SHP77 (cell line): ENCODE measurements around the gene OSBPL1A.
A peak's percentile ranks its signal among the peaks of the same experiment; 100 is the strongest.
"Not testable (repeated sequence)": the region's sequence is repeated elsewhere in the genome, so short reads cannot be mapped to it uniquely, and the experiment has no call there.

Experiments
- DNase-seq, 2 experiments: peaks; one replicate each; lab custom pipeline; 2025; lab: John Stamatoyannopoulos, UW

The OSBPL1A gene

GRCh38 chr18:24397131-24397693 lies 412 bp downstream of the OSBPL1A start:
- DNase-seq, result peak; percentile 55 to 73

- DNase-seq, result no peak
Observed at GRCh38 chr18:24396082-24396633, 1.5 kb downstream of the OSBPL1A start.

GRCh38 chr18:24395049-24395795 lies 2.4 kb downstream of the OSBPL1A start:
- DNase-seq, result no peak

DNA sequence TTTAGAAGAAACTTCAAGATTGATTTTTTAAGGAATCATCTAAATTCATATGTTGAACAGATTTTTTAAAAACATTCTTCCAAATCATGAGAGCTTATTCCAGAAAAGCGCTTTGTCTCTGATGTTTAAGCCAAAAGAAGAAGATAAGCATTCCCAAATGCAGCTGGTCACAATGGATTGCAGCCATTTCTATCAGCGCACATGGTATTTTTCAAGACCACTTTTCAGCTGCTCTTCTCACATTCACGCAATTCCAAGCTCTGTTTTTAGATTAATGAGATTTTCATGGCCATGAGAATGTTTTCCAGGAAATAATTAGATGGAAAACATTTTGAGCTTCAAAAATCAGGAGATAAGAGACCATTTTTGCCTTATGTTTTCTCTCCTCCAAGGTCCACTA lies 8.7 kb downstream of the OSBPL1A start:
- no peak for DNase-seq

- no peak for DNase-seq
Observed at GRCh38 chr18:24386681-24387080, 10.9 kb downstream of the OSBPL1A start.

GRCh38 chr18:24381126-24381525 lies 16.5 kb downstream of the OSBPL1A start:
- DNase-seq, result no peak

DNA sequence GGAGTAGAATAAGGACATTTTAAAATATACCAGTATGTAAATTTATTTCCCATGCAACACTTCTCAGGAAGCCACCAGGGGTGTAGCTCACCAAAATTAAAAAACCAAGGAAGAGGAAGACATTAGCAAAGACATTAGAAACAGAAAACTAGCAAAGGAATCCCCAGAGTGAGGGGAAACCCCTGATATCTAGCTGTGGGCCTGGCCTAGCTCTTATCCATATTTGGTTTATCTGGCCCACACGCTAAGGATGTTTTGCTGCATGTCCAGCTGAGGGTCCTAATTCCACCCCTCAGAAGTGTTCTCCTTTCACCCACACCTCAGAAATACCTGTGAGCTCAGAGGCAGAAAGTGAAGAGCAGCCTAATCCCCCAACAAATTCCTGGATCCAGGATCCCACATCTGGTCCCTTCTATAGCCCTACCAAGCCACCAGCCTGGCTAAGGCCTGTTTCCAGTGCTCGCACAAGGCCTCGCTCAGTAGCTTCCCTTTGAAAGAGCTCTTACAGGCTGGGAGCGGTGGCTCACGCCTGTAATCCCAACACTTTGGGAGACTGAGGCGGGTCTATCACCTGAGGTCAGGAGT lies 17.4 kb downstream of the OSBPL1A start:
- no peak for DNase-seq

GRCh38 chr18:24378598-24378997 lies 19.0 kb downstream of the OSBPL1A start:
- DNase-seq, result no peak

DNA sequence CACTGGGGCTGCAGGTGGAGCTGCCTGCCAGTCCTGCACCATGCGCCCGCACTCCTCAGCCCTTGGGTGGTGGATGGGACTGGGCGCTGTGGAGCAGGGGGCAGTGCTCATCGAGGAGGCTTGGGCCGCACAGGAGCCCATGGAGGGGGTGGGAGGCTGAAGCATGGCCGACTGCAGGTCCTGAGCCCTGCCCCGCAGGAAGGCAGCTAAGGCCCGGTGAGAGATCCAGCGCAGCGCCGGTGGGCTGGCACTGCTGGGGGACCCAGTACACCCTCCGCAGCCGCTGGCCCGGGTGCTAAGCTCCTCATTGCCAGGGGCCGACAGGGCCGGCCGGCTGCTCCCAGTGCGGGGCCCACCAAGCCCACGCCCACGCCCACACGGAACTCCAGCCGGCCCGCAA lies 21.1 kb downstream of the OSBPL1A start:
- DNase-seq, result not testable (repeated sequence)

GRCh38 chr18:24373328-24373727 lies 24.3 kb downstream of the OSBPL1A start:
- DNase-seq, result no peak

DNA sequence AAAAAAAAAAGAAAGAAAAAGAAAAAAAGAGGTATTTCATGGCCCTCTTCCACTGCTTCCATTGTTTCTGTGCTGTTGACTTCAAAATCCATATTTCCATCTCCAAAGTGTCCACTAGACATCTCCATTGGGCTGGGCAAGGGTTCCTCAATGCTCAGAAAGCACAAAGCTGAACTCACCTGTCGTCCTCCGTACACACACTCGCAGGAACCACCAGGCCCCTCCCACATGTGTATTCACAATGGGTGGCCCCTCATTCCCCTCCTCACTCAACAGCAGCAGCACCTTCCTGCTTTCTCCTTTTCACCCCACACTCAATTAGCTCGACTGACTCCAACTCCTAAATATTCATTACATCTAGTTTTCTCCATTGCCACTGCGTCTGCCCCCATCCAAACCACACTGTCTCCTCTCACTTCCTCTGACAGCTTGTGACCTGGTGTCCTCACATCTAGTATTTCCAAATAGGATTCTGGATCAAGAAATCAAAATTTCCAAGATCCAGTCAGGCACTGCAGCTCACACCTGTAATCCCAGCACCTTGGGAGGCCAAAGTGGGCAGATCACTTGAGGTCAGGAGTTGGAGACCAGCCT lies 25.2 kb downstream of the OSBPL1A start:
- DNase-seq, result no peak

GRCh38 chr18:24370120-24370519 lies 27.5 kb downstream of the OSBPL1A start:
- DNase-seq, result no peak

GRCh38 chr18:24369426-24369825 lies 28.2 kb downstream of the OSBPL1A start:
- DNase-seq, result no peak

- no peak for DNase-seq
Observed at GRCh38 chr18:24368749-24369148, 28.9 kb downstream of the OSBPL1A start.

DNA sequence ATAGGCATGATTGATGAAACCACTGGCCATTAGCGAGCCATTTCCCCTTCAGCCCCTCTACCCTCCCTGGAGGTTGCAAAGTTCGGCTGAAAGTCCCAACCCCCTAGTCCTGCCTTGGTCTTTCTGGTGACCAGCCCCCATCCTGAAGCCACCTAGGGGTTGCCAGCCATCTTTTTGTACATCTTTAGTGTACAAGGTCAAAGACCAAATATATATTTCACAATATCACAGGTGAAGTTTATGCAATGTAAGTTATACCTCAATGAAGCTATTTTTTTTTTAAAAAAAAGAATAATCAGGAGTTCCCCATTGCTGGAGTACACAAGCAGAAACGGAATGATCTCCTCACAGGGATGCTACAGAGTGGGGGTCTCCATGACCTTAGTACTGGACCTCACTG lies 31.3 kb downstream of the OSBPL1A start:
- no peak for DNase-seq

DNA sequence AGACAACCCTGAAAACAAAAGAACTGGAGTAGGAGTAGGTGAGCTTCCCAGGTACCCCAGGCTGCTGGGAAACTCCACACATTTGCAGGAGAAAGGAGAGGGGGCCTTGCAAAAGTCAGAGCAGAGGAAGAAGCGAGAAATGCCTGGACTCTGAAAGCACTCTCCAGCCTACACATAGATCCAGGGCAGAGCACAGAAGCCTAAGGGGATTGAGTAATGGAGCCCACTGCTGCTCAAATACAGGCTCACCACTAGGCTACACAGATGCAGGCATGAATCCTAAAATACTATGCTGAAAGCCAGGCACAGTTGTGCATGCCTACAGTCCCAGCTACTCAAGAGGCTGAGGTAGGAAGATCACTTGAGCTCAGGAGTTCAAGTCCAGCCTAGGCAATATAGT lies 33.4 kb downstream of the OSBPL1A start:
- DNase-seq, result no peak

- no peak for DNase-seq
Observed at GRCh38 chr18:24362757-24363156, 34.9 kb downstream of the OSBPL1A start.

DNA sequence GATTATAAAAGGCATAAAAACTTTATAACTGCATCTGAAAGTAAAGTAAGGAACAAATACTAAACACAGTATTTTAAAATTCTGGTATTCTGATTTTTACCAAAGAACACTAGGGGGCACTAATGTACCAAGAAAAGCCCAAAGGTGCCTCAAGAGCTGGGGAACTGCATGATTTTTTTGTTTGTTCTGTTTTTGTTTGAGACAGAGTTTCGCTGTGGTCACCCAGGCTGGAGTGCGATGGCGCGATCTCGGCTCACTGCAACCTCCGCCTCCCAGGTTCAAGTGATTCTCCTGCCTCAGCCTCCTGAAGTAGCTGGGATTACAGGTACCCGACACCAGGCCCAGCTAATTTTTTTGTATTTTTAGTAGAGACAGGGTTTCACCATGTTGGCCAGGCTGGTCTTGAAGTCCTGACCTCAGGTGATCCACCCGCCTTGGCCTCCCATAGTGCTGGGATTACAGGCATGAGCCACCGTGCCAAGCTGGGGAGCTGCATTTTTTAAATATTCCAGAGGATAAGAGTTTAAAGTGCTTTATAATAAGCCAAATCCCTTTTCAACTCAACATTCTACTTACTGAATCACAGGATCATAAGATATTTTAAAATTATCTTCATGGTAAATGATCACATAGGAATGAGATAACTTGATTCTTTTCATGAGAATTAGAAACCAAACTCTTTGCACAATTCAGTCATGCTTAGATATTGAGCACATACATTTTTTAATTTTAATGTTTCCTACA lies 37.7 kb downstream of the OSBPL1A start:
- peak; percentile 34 to 35 for DNase-seq

DNA sequence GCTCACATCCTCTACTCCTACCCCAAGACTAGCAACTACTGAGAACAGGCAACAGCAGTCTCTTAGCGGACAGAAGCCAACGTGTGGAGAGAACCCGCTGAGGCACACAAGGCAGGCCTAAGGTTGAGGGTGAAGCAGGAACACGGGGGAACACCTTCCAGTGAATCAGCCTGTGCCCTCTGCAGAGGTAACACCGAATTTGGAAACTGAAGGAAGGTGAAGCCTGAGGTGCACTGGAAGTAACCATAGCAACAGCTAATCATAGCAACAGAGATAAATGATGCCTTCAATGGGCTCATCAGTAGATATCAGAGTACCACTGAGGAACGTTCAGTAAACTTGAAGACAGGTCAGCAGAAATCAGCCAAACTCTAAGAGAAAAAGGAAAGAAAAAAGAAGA lies 43.3 kb downstream of the OSBPL1A start:
- DNase-seq, result no peak

DNA sequence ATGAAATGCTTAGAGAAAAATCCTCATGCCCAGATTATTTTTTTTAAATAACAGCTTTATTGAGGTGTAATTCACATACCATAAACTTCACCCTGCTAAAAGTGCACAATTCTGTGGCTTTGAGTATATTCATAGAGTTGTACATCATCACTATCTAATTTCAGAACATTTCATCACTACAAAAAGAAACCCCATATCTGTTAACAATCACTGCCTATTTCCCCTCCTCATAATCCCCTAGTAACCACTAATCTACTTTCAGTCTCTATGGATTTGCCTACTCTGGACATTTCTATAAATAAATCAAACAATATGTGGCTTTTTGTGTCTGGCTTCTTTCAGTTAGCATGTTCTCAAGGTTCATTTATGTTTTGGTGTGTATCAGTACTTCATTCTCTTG lies 51.4 kb downstream of the OSBPL1A start:
- DNase-seq, result no peak

GRCh38 chr18:24344509-24344908 lies 53.1 kb downstream of the OSBPL1A start:
- DNase-seq, result no peak

- DNase-seq, result no peak
Observed at GRCh38 chr18:24342347-24342746, 55.3 kb downstream of the OSBPL1A start.
